Putamen (tissue), 1 donor: Measurements from ENCODE around the gene LARP4B.

Experiments
- DNase-seq: peaks from one replicate; pipeline ENCODE4 v3.0.0-alpha.2; 2016; ENCODE audit warnings: low spot score

LARP4B gene

GRCh38 chr10:767794-768193, 163.7 kb downstream of the LARP4B start:
- DNase-seq: no peak

- no peak for DNase-seq
Measured at GRCh38 chr10:767211-767610, 164.3 kb downstream of the LARP4B start.

- DNase-seq: no peak
Measured at GRCh38 chr10:761376-761775, 170.1 kb downstream of the LARP4B start.

- no peak for DNase-seq
Measured at GRCh38 chr10:760622-761021, 170.9 kb downstream of the LARP4B start.

- DNase-seq: no peak
Measured at GRCh38 chr10:759898-760477, 171.5 kb downstream of the LARP4B start.
